Measurements from ENCODE around the gene CEBPB.

- TF ChIP-seq CTCF (IDR thresholded peaks at IDR 0.05), result no peak
- no peak for TF ChIP-seq POLR2A (IDR thresholded peaks at IDR 0.05)
Observed at GRCh38 chr20:50141811-50142561, 48.6 kb upstream of the CEBPB start.
